HepG2 (cell line): ENCODE measurements around the gene PRSS38. TPM values are rescaled to one million over a fixed set of nuclear protein-coding genes. Genes with fewer than 3 reads are reported as not detected.

ENCODE experiments used
- ATM ChIP-seq: fragments of 450-650 bp; IDR thresholded peaks from 2 replicates; pipeline ENCODE4 v1.7.1; 2017; ENCODE audit warnings: mild to moderate bottlenecking, borderline replicate concordance
- ELF3 ChIP-seq: IDR thresholded peaks from 2 replicates; pipeline ENCODE4 v1.6.1; 2016; ENCODE audit warnings: missing genetic modification reagents, missing compliant biosample characterization
- HDAC2 ChIP-seq: sonication (generic); formaldehyde crosslinking; IDR thresholded peaks from 2 replicates; pipeline ENCODE4 v1.4.0; 2020; ENCODE audit warnings: missing genetic modification reagents
- SMARCE1 ChIP-seq: fragments of 450-650 bp; IDR thresholded peaks from 2 replicates; pipeline ENCODE4 v1.6.1; 2017; ENCODE audit warnings: borderline replicate concordance
- TFE3 ChIP-seq: IDR thresholded peaks from 2 replicates; pipeline ENCODE4 v1.6.1; 2016
- USF2 ChIP-seq, 2 experiments: sonication (generic) in 1 of 2; formaldehyde crosslinking in 1 of 2; IDR thresholded peaks; 2 replicates each; pipeline versions ENCODE4 v1.5.1 to v1.6.1; 2011 to 2020; ENCODE audit warnings: borderline replicate concordance in 1 of 2, low read depth in 1 of 2, low read length in 1 of 2, mild to moderate bottlenecking in 1 of 2, missing genetic modification reagents in 1 of 2, moderate library complexity in 1 of 2
- ZNF646 ChIP-seq: sonication (generic); formaldehyde crosslinking; IDR thresholded peaks from 2 replicates; pipeline ENCODE4 v1.9.0; 2021; ENCODE audit warnings: mild to moderate bottlenecking, missing genetic modification reagents
- polyA plus RNA-seq, 8 experiments: library from polyadenylated mRNA; depleted of rRNA in 3 of 8; stranded (reverse) in 7 of 8; unstranded in 1 of 8; fragments of >200 nt; fragmentation: Illumina TruSeq in 4 of 8; extraction: Trizol in 4 of 8; gene quantifications; 2 replicates each; pipeline versions ENCODE4 v1.2.1 to v1.2.3, GENCODE V29; 2011 to 2016; ENCODE audit warnings: low read depth in 4 of 8, missing spikeins in 1 of 8, mixed read lengths in 1 of 8; ENCODE audit not compliant: insufficient read depth in 1 of 8
- total RNA-seq, 5 experiments: library from RNA; depleted of rRNA; stranded (reverse); fragments of >200 nt; fragmentation: Illumina TruSeq; extraction: Trizol; gene quantifications; 2 replicates each; pipeline ENCODE4 v1.2.3, GENCODE V29; 2016; ENCODE audit warnings: low read depth in 1 of 5

PRSS38 gene
- total and polyA plus RNA-seq, 2 of the 13 experiments (the other 11 are each of a cell fraction or from before 2014, with no cell fraction given): not detected

- no peak for TF ChIP-seq TFE3 (CRISPR knock-in tag)
- TF ChIP-seq HDAC2: no peak
- TF ChIP-seq ATM: no peak
- TF ChIP-seq SMARCE1: no peak
- no peak for TF ChIP-seq ELF3
- TF ChIP-seq ZNF646 (CRISPR knock-in tag): no peak
- TF ChIP-seq USF2 (IDR thresholded peaks at IDR 0.05; ENCODE audit: low read depth, low read length): no peak
- TF ChIP-seq USF2 (CRISPR knock-in tag; IDR thresholded peaks at IDR 0.05; ENCODE audit: borderline replicate concordance): no peak
- TF ChIP-seq, all 625 proteins: peak for 3
These were observed 23.9 kb upstream of the PRSS38 start (continued) for GRCh38 chr1:227791425-227792143.
